Measurements from ENCODE around the gene ZNF441.

- peak; percentile 20; the same call in 1 of the 2 replicates for TF ChIP-seq CTCF (IDR thresholded peaks at IDR 0.05; ENCODE audit: low read depth, low read length)
- TF ChIP-seq EZH2phosphoT487 (IDR thresholded peaks at IDR 0.05; ENCODE audit: low read depth), result no peak
Observed at GRCh38 chr19:11737964-11738745, 28.6 kb upstream of the ZNF441 start.
